Activated CD4-positive, alpha-beta T cell treated with anti-CD3 and anti-CD28 coated beads for 36 hours (primary cell): Measurements from ENCODE around the gene TGFBR3. TPM values are rescaled to one million over a fixed set of nuclear protein-coding genes. Genes with fewer than 3 reads are reported as not detected.

Source experiments
- ATAC-seq: fragments of 200-7000 bp; cut with Tn5 transposase; one replicate; pipeline ENCODE4 v1.10.0; 2021; ENCODE audit warnings: mild to moderate bottlenecking, moderate library complexity
- CTCF ChIA-PET: fragments of 350-600 bp; sonication (Branson Sonifier 250); formaldehyde crosslinking; loops from one replicate; lab custom pipeline; 2021; ENCODE audit warnings: antibody characterized with exemption; lab: Charles Lee
- POLR2A ChIA-PET: fragments of 350-600 bp; sonication (Branson Sonifier 250); formaldehyde crosslinking; loops from one replicate; lab custom pipeline; 2021; ENCODE audit warnings: antibody characterized with exemption, inconsistent platforms; lab: Charles Lee
- DNase-seq: peaks from one replicate; pipeline ENCODE4 v3.0.0-alpha.2; 2020
- H3K27ac Mint-ChIP-seq: one replicate; pipeline ENCODE4 v1.8.0; 2021; ENCODE audit warnings: mixed read lengths
- H3K27me3 Mint-ChIP-seq: one replicate; pipeline ENCODE4 v1.8.0; 2021; ENCODE audit warnings: mixed read lengths
- H3K36me3 Mint-ChIP-seq: one replicate; pipeline ENCODE4 v1.8.0; 2021; ENCODE audit warnings: low read depth, mixed read lengths
- H3K4me1 Mint-ChIP-seq: one replicate; pipeline ENCODE4 v1.8.0; 2021; ENCODE audit warnings: mixed read lengths
- H3K4me3 Mint-ChIP-seq: one replicate; pipeline ENCODE4 v1.8.0; 2021; ENCODE audit warnings: mild to moderate bottlenecking, moderate library complexity, mixed read lengths
- H3K9me3 Mint-ChIP-seq: one replicate; pipeline ENCODE4 v1.8.0; 2021; ENCODE audit warnings: low read depth, mixed read lengths
- intact Hi-C, 2 experiments: fragments of 100-400 bp; cut with DNase I in 1 of 2; cut with micrococcal nuclease in 1 of 2; formaldehyde crosslinking; loops; one replicate each; pipeline versions ENCODE4 v1.14.2 to v1.15.1; 2022 to 2024; cut with DNase I, micrococcal nuclease
- total RNA-seq, 2 experiments: library from RNA; stranded (reverse); gene quantifications; one replicate each; pipeline ENCODE4 v1.2.3, GENCODE V29; 2021

Gene TGFBR3
- total RNA-seq, 2 experiments from 2014 or later = 4.2 to 4.5 TPM

- Mint-ChIP-seq H3K9me3 (peaks cover 17% of the 10 kb centered on the region), H3K36me3 (peaks cover 25% of the 10 kb centered on the region), H3K27me3 (no peaks in the 10 kb centered on the region), H3K4me3 (no peak overlapping the region), H3K27ac (no peak overlapping the region), H3K4me1 (peaks cover 8% of the 10 kb centered on the region)
- intact Hi-C loops = no loop called here
- ChIA-PET POLR2A (no interaction called here), CTCF (interaction anchor here (0.8 to 1.2 kb wide), 3 partner anchors 12 to 20 kb away, joined by 3 read pairs; no protein-coding TSS in a partner anchor)
- DNase-seq (peak; percentile 40), ATAC-seq (peak; percentile 47)
Observed at GRCh38 chr1:91742848-91743292, 143.1 kb downstream of the TGFBR3 start.

- POLR2A ChIA-PET = no interaction called here
Observed at GRCh38 chr1:91741906-91742305, 144.0 kb downstream of the TGFBR3 start.

DNA sequence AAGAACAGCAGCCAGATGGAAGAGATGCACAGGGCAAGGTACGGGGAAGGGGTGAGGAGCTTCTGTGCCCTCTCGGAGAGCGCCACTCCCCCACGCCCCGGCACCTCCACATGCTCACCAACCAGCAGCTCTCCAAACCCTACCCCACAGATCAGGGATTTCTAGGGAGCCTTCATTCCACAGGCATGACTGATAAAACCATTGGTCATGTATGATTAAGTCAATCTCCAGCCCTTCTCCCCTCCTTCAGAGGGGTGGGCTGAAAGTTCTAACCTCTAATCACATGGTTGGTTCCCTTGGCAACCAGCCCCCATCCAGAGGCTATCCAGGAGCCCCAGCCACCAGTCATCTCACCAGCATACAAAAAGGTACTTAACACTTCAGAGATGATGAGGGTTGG, 144.7 kb downstream of the TGFBR3 start:
- no peak for DNase-seq
- CTCF ChIA-PET = no interaction called here
- Mint-ChIP-seq H3K4me3 (no peak overlapping the region), H3K9me3 (peaks cover 7% of the 10 kb centered on the region), H3K27ac (no peak overlapping the region), H3K36me3 (peaks cover 13% of the 10 kb centered on the region), H3K27me3 (no peaks in the 10 kb centered on the region), H3K4me1 (peaks cover 8% of the 10 kb centered on the region)
- no peak for ATAC-seq
- intact Hi-C loops = no loop called here
- POLR2A ChIA-PET = no interaction called here

More at GRCh38 chr1:91741906-91742305, 144.0 kb downstream of the TGFBR3 start:
- ATAC-seq (no peak), DNase-seq (no peak)
- Mint-ChIP-seq H3K27ac (no peak overlapping the region), H3K36me3 (peaks cover 15% of the 10 kb centered on the region), H3K4me3 (no peak overlapping the region), H3K4me1 (peaks cover 8% of the 10 kb centered on the region), H3K9me3 (peaks cover 13% of the 10 kb centered on the region), H3K27me3 (no peaks in the 10 kb centered on the region)
- CTCF ChIA-PET = interaction anchor here (1.2 kb wide), 1 partner anchor 17 kb away, joined by 3 read pairs; no protein-coding TSS in a partner anchor
- intact Hi-C loops = no loop called here

DNA sequence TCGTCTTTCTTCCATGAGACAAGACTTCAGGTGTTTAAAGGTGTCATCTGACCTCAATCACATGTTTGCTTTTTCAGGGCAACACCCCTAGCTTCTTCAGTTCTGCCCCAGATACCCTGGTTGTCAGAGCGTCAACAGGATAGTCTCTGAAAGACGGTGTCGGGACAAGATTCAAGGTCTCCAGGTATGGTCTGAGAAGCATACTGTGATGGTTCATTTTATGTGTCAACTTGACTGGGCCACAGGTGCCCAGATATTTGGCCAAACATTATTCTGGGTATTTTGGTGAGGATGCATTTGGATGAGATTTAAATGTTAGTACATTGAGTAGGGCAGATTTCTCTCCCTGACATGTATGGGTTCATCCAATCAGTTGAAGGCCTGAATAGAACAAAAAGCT, 148.3 kb downstream of the TGFBR3 start:
- Mint-ChIP-seq H3K27me3 (peaks cover 1% of the 10 kb centered on the region), H3K4me3 (no peak overlapping the region), H3K36me3 (peaks cover 17% of the 10 kb centered on the region), H3K27ac (no peak overlapping the region), H3K9me3 (peaks cover 4% of the 10 kb centered on the region), H3K4me1 (peaks cover 20% of the 10 kb centered on the region)
- CTCF ChIA-PET = interaction anchor here (2.0 kb wide), 1 partner anchor 9 kb away, joined by 5 read pairs; no protein-coding TSS in a partner anchor
- POLR2A ChIA-PET = interaction anchor here (0.7 kb wide), 1 partner anchor 10 kb away, joined by 4 read pairs; no protein-coding TSS in a partner anchor
- intact Hi-C loops = no loop called here
- ATAC-seq (no peak), DNase-seq (no peak)

GRCh38 chr1:91736715-91737615, 149.0 kb downstream of the TGFBR3 start:
- intact Hi-C loops = no loop called here
- Mint-ChIP-seq H3K36me3 (peaks cover 17% of the 10 kb centered on the region), H3K4me3 (no peak overlapping the region), H3K9me3 (peaks cover 4% of the 10 kb centered on the region), H3K27ac (no peak overlapping the region), H3K4me1 (peaks cover 27% of the 10 kb centered on the region), H3K27me3 (peaks cover 1% of the 10 kb centered on the region)
- CTCF ChIA-PET = interaction anchor here (0.6 to 2.0 kb wide), 3 partner anchors 9 to 71 kb away, joined by 3 to 5 read pairs (median 4); no protein-coding TSS in a partner anchor
- no peak for ATAC-seq
- DNase-seq = no peak
- POLR2A ChIA-PET = interaction anchor here (0.6 to 0.7 kb wide), 2 partner anchors 9 to 218 kb away, joined by 3 to 4 read pairs; no protein-coding TSS in a partner anchor

DNA sequence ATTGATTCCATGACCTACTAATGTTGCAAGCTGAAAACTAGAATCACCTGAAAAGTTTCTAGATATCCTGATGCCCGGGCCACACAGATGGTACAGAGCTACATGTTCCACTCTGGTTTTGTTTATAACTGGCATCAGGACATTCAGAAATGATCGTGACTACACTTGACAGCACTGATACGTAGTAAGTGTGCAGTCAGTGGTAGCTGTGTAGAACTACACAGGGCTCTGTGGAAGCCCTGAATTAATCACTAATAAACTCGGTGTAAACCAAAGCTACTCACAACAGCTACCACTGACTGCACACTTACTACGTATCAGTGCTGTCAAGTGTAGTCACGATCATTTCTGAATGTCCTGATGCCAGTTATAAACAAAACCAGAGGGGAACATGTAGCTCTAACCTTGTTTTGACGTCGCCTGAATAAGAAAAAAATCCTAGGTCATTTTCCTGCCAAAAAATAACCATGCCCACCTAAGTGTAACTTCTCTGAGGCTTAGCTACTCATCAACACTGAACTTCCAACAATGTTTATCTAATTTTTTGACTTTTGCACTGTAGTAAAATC, 149.7 kb downstream of the TGFBR3 start:
- Mint-ChIP-seq H3K4me1 (peaks cover 34% of the 10 kb centered on the region), H3K36me3 (peaks cover 17% of the 10 kb centered on the region), H3K27me3 (peaks cover 1% of the 10 kb centered on the region), H3K4me3 (no peak overlapping the region), H3K9me3 (peaks cover 4% of the 10 kb centered on the region), H3K27ac (no peak overlapping the region)
- intact Hi-C loops = no loop called here
- DNase-seq = no peak
- POLR2A ChIA-PET = no interaction called here
- no peak for ATAC-seq
- CTCF ChIA-PET = interaction anchor here (0.6 to 2.0 kb wide), 3 partner anchors 10 to 71 kb away, joined by 3 to 5 read pairs (median 4); no protein-coding TSS in a partner anchor

DNA sequence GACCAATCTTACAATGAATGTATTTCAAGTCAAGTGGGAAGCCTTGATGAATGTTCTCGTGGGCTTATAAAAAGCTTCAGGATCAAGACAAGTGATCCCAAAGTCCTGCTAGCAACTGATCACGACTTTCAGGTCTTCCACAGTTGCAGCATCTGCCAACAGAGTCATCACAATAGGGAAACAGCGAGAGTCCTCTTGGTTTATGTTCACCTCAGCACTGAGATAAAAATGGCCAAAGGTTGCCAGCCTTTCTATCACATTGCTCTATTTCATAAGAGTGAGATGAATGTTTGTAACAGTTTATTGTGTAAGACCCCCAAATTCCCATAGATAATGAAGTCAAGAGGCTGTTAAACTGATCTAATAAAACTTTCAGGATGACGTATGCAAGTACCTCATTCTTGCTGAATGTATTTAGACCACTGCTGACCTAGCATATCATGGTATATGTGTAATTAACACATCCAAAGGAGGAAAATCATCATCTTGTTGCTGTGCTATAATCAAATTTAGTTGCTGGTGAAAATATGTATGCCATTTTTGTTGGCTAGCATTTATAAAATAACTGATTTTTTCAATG, 150.6 kb downstream of the TGFBR3 start:
- H3K27me3 Mint-ChIP-seq = peaks cover 1% of the 10 kb centered on the region
- H3K4me1 Mint-ChIP-seq = peaks cover 43% of the 10 kb centered on the region
- ChIA-PET POLR2A (no interaction called here), CTCF (interaction anchor here (1.2 kb wide), 1 partner anchor 17 kb away, joined by 4 read pairs; no protein-coding TSS in a partner anchor)
- H3K27ac Mint-ChIP-seq = no peak overlapping the region
- intact Hi-C loops = no loop called here
- H3K4me3 Mint-ChIP-seq = no peak overlapping the region
- peaks cover 21% of the 10 kb centered on the region for H3K36me3 Mint-ChIP-seq
- DNase-seq = no peak
- no peak for ATAC-seq
- H3K9me3 Mint-ChIP-seq = peaks cover 4% of the 10 kb centered on the region

DNA sequence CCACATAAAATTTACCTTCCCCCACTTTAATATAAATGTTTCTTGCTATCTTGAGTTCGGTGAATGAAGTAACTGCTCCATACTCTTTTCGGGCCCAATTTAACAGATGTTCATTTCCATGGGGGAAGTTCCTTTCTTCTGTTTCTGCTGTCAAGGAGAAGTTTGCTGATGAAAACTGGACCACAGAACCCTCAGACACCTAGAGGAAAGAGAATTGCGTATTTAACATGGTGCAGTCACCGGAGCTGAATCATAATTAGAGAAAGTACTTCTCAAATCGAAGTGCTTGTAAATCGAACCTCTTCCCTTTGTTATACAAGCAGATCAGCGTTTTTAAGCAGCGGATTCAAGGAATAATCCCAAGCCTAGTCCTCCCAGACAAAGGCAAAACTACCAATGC, 151.2 kb downstream of the TGFBR3 start:
- Mint-ChIP-seq H3K9me3 (peaks cover 4% of the 10 kb centered on the region), H3K4me1 (peaks cover 48% of the 10 kb centered on the region), H3K27ac (no peak overlapping the region), H3K4me3 (no peak overlapping the region), H3K27me3 (peaks cover 1% of the 10 kb centered on the region), H3K36me3 (peaks cover 23% of the 10 kb centered on the region)
- intact Hi-C loops = loop anchor here in 1 of 2 experiments (5.0 kb wide), 2 partner anchors 177 to 232 kb away; partner anchors contain the start of gene CDC7
- ChIA-PET CTCF (no interaction called here), POLR2A (no interaction called here)
- no peak for ATAC-seq
- DNase-seq = no peak

DNA sequence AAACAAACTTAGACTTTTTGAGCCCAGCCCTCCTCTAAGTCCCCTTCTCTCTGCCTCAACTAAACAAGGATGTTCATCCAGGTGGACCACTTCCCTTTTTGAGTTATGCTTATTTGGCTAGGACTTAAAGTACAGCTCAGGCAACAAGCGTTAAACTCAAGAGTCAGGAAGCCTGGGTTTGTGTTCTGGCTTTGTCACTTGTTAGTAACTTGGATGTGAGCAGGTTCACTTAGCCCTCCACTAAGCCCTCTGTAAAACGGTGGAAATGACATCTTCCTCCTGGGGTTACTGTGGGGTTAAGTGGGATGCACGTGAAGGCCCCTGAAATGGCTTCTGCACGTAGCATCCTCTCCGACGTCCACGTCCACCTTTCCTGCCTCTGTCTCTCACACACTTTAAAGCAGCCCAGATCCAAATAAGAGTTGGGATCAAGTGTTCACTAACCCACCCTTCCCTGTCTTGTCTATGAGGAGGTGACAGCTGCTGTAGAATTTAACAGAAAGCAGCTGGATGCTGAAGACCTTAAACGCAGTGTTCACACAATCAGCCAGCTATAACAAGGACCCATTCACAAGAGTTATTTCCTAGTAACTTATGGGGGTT, 152.7 kb downstream of the TGFBR3 start:
- H3K9me3 Mint-ChIP-seq = no peaks in the 10 kb centered on the region
- CTCF ChIA-PET = interaction anchor here (0.7 to 0.9 kb wide), 3 partner anchors 17 to 168 kb away, joined by 3 read pairs; no protein-coding TSS in a partner anchor
- H3K27ac Mint-ChIP-seq = no peak overlapping the region
- peaks cover 48% of the 10 kb centered on the region for H3K4me1 Mint-ChIP-seq
- H3K27me3 Mint-ChIP-seq = peaks cover 4% of the 10 kb centered on the region
- peaks cover 23% of the 10 kb centered on the region for H3K36me3 Mint-ChIP-seq
- no peak overlapping the region for H3K4me3 Mint-ChIP-seq
- no peak for ATAC-seq
- POLR2A ChIA-PET = interaction anchor here (0.6 kb wide), 1 partner anchor 113 kb away, joined by 3 read pairs; no protein-coding TSS in a partner anchor
- intact Hi-C loops = loop anchor here (2.0 to 5.0 kb wide), 3 partner anchors 144 to 231 kb away; partner anchors contain the start of gene CDC7 (in 1 of the 2)
- no peak for DNase-seq

- Mint-ChIP-seq H3K4me1 (peaks cover 48% of the 10 kb centered on the region), H3K9me3 (no peaks in the 10 kb centered on the region), H3K36me3 (peaks cover 26% of the 10 kb centered on the region), H3K4me3 (no peak overlapping the region), H3K27ac (peak overlapping the region; percentile 89), H3K27me3 (peaks cover 5% of the 10 kb centered on the region)
- CTCF ChIA-PET = interaction anchor here (0.7 to 1.3 kb wide), 5 partner anchors 9 to 167 kb away, joined by 3 to 5 read pairs (median 3); no protein-coding TSS in a partner anchor
- intact Hi-C loops = loop anchor here (1.0 to 5.0 kb wide), 8 partner anchors 19 to 230 kb away; partner anchors contain the start of gene CDC7 (in 1 of the 2)
- DNase-seq (peak; percentile 58), ATAC-seq (peak; percentile 47)
- POLR2A ChIA-PET = interaction anchor here (0.6 to 2.1 kb wide), 4 partner anchors 20 to 113 kb away, joined by 3 to 12 read pairs (median 5); no protein-coding TSS in a partner anchor
Observed at GRCh38 chr1:91732291-91733107, 153.5 kb downstream of the TGFBR3 start.
